ENCODE data around the gene GRK5. TPM values are rescaled to one million over a fixed set of nuclear protein-coding genes. Genes with fewer than 3 reads are reported as not detected.
"Not testable (repeated sequence)": the region's sequence is repeated elsewhere in the genome, so short reads cannot be mapped to it uniquely, and the experiment has no call there.

Gene GRK5
- total RNA-seq, 1 donor from 2014 or later: 38.9 TPM

DNA sequence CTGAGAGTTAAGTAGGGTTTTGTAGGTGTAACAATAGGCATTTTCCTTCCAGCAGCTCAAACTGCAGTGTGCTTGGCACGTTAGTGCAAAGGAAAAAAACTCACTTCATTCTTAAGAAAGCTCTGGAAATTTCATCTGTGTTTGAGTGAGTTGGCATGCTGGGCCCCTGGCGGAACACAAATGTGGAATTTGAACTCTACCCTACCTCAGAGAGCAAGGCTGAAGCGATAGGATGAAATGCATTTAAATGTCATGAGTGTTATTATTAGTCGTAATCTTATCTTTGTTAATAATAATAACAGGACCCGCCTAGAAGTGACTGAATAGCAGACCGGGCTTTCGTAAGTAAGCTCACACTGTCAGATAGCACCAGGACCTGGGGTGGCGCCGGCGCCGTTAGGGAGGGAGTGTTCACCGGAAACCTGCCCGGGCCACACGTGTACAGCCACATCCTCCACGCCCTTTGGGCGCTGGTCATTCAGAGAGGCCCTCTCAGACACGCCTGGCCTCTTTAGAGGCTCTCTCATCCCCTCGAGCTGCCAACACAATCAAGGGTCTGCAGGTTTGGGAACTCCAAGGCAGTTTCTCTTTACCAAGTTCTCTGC is 63.5 kb downstream of the GRK5 start:
- intact Hi-C loops (cut with micrococcal nuclease): no loop called here

DNA sequence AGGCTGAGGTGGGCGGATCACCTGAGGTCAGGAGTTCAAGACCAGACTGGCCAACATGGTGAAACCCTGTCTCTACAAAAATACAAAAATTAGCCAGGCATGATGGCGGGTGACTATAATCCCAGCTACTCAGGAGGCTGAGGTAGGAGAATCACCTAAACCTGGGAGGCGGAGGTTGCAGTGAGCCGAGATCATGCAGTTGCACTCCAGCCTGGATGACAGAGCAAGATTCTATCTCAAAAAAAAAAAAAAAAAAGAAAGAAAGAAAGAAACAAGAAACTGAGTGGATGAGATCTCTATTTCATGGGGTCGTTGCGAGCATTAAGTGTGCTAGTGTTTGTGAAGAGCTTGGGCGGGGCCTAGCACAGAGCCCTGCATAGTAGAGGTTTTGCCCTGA is 65.0 kb downstream of the GRK5 start:
- intact Hi-C loops (cut with micrococcal nuclease): not testable (repeated sequence)

DNA sequence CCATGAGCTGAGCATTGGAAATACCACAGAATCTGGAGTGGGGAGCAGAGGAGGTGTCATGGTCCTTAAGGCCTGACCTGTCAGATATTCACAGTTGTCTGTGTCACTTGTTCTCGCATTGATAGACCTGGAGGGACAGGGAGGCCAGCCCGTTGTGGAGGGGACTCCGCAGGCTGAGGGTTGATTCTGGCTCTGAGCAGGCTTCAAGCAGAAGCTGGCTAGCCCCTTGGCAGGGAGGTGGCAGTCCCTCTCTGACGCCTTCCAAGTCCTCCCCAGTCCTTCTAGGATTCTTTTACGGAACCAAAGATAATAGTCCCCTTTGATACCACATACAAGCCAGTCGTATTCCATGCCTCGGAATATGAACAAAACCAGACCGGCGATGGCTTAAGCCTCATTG is 65.4 kb downstream of the GRK5 start:
- intact Hi-C loops (cut with micrococcal nuclease): no loop called here

DNA sequence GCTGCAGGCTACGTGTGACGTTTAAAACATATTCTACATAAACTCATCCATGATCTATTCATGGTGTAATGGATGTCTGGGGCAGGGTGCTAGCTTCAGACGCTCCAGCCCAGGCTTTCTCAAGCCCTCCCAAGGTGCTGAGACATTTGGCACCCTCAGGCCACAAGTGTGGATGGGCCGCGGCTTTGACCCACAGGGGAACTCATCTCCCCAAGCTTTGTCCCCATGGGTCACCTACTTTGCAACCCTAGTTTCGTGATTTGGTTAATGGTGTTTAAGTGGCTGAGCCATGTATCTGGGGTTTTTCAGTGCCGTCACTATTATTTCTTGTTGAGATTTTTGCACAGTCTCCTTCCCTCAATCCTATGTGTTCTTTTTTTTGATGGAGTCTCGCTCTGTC is 66.0 kb downstream of the GRK5 start:
- intact Hi-C loops (cut with micrococcal nuclease): no loop called here

DNA sequence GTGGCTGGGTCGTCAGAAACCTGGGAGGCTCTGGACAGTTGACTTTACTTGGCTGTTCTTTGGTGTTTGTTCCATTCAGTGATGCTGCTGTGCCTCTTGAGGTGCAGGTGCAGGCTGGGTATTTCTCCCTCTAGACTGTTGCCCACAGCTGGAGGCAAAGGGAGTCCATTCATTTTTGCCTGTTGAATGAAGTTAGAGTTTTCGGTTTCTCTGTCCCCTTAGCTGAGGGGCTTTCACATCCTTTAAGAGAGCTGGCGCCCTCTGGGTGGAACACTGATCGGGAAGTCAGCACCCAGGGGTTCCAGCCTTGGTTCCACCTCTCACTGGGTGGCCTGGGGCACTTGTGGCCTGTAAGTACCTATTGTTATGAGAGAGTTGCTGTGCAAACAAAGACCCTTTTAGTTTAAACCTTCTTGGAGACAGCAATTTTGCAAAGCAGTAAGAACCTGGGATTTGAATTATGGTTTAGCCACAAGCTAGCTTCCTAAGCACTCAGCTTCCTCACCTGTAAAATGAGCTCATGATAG is 67.2 kb downstream of the GRK5 start:
- intact Hi-C loops (cut with micrococcal nuclease): no loop called here

DNA sequence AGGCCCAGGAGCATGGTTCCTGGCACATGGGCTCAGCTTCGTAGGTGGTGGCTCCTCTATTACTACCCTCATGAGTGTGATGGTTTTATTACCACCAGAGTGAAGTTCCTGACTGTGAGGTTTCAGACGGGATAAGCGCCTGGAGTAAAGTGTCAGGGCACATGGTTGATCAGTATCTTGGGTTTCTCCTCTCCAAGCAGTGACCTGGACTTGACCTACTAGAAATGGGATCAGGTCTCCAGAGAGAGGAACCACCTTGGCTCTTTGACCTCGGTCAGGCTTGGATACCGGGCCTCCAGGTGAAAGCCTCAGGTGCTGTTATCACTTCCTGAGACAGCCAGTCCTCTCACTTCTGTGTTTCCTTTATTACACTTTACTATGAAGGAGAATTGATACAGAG is 67.7 kb downstream of the GRK5 start:
- intact Hi-C loops (cut with micrococcal nuclease): no loop called here

DNA sequence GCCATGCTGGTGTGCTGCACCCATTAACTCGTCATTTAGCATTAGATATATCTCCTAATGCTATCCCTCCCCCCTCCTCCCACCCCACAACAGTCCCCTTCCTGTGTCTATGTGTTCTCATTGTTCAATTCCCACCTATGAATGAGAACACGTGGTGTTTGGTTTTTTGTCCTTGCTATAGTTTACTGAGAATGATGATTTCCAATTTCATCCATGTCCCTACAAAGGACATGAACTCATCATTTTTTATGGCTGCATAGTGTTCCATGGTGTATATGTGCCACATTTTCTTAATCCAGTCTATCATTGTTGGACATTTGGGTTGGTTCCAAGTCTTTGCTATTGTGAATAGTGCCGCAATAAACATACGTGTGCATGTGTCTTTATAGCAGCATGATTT is 68.8 kb downstream of the GRK5 start:
- intact Hi-C loops (cut with micrococcal nuclease): not testable (repeated sequence)

DNA sequence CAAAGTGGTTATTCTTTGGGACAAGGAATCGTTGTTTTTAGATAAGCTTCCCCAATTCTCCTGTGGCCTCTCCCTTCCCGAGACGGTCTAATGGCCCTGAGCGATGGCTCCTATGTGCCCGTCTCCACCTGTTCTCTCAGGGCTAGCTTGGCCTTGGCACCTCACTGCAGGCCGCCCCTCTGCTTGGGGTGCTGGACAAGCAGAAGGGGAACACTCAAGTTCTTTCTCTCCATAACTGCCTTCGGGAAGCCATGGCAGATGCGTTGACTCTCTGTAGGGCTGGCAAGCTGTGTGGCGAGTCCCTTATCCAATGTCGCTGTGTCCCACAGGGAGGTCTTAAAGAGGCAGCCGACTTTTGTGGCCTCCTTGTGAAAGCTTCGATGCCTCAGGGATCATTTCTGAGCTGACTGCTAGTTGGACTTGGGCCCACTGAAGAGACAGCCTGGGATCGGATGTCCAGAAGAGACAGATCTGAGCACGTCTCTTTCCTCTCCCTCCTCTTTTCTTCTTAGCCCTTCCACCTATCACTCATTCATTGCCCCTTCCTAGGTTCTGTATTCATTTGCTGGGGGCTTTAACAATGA is 70.8 kb downstream of the GRK5 start:
- intact Hi-C loops (cut with micrococcal nuclease): no loop called here

DNA sequence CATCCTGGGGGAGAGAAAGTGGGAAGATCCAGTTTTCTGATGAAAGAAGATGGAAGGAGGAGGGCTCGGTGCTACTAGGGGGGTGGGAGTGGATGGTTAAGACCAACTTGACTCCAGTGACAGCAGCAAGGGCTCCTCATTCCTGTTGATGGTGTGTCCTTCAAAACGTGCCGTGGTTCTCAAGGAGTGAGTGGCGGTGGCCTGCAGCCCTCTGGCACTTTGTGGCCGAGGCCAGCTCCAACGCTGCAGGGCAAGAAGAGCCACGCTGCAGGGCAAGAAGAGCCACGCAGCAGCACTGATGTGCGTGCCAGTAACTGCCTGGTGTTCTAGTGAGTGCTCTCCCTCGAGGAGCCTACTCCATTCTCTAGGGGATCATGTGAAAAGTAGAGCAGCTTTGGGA is 72.1 kb downstream of the GRK5 start:
- intact Hi-C loops (cut with micrococcal nuclease): no loop called here

DNA sequence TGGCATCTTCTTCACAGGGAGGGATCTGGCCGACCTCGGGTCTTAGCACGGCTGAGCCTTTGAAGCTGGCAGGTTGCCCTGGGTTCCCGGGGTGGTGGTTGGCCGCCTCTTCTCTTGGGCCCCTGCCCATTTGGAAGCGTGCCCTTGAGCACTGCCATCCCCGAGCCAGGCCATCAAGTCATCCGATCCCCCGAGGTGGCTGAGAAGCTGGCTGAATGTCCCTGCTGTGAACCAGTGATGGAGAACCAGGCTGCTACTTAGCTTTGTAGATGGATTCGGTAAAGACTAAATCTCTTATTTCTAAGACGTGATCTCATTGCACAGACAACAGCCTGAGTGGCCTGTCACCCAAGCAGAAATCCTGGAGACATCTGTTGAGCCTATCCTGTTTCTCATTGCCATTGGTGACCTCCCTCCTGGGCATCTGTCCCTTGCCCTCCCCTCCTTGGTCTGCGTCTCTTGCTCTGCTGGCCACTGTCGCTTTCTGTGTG is 74.3 kb downstream of the GRK5 start:
- intact Hi-C loops (cut with micrococcal nuclease): no loop called here

DNA sequence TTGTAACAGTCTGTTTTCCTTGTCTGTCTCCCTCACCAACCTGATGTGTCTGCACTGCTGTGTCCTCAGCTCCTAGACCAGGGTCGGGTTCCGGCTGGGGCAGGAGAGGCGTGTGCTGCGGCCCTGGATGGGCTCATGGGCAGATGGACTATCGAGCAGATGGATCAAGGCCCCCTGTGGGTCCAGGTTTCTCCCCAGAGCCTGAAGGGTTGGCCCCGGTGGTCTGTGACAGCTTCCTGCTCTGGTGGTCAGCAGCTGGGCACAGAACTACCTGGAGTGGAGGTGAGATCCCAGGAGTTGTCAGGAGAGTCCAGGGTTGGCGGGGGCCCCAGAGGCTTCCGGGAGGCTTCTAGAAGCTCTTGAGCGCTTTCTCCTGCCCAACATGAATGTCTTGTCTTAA is 75.1 kb downstream of the GRK5 start:
- intact Hi-C loops (cut with micrococcal nuclease): no loop called here

DNA sequence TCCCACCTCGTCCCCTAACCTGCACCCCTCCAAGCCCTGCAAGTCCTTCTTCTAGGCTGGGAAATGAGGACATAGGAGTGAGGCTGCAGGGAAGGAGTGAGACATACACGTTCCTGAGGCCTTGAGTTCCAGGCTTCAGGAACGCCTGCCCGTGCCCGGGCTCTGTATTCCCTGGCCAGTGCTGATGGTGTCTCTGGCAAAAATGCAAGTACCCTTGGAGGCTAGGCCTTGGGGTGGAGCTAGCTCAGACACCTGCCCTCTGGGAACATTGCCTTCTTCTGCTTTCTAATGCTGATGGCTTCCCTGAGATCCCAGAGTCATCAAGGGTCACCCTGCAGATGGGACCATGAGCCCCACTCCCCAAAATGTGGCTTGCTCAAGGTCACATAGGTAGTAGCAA is 76.0 kb downstream of the GRK5 start:
- intact Hi-C loops (cut with micrococcal nuclease): no loop called here

DNA sequence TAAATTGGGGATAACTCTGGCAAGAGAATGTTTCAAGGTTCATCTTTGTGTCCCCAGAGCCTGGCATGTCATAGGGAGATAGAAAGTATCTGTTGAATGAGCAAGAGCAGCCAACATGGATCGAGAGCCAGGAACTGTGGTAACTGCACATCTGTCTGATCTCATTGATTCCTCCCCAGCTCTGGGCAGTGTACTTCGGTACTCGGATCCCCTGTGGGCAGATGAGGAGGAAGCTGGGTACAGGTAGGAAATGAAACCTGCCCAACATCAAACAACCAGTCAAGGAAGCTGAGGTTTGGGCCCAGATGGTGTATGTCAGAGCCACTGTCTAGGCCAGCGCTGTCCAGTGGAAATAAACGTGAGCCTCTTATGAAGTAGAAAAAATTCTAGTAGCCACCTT is 76.4 kb downstream of the GRK5 start:
- intact Hi-C loops (cut with micrococcal nuclease): no loop called here

DNA sequence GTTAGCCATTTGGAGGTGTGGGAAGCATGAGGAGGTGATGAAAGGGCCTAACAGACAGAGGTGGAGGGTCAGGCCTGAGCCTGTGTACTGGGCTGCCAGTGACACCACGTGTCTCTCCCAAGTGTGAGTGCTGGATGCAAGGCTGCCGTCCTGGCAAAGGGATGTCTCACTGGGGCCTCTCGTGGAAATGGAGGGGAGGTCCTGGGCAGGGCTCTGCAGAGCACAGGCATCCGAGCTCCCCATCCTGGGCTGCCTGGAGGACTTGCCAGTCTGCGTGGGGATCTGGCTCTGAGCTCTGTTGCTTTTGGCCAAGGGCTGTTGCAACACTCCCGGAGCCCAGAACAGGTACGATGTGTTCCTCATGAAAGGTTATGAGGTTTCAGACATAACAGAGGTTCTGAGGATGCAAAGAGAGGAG is 77.3 kb downstream of the GRK5 start:
- intact Hi-C loops (cut with micrococcal nuclease): loop anchor here (1.0 to 5.0 kb wide), 3 partner anchors 15 to 72 kb away; no protein-coding TSS in a partner anchor

DNA sequence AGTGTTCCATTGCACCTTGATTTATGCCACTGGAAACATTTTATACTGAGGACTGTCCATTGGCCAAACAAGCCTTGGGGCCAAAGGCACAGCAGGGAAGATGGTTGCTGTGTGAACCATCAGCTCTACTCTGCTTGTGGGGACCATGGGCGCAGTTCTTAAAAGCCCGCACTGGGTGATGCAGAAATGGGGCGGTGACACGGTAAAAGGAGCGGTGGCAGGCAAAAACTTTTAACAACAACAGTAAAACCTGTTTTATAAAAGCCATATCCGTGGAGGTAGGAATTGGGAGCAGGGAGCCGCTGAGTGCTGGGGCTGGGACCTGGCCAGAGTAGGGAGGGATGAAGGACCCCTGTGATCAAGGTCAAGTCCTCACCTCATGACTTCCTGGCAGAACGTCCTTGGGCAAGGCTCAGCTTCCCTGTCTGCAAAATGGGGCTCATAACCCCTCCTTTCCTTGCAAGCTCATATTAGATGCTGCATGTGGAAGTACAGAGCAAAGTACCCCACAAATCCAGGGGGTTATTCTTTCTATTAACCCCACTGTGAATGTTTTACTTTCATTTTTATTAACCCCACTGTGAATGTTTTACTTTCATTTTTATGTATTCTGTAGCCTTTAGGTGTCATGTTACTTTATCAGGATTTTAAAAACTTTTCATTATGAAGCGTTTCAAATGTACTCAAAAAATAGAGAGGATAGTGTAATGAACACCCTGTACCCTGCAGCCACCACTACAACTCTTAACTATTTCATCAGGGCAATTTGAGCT is 78.3 kb downstream of the GRK5 start:
- intact Hi-C loops (cut with micrococcal nuclease): loop anchor here (1.0 to 5.0 kb wide), 4 partner anchors 16 to 73 kb away; no protein-coding TSS in a partner anchor

DNA sequence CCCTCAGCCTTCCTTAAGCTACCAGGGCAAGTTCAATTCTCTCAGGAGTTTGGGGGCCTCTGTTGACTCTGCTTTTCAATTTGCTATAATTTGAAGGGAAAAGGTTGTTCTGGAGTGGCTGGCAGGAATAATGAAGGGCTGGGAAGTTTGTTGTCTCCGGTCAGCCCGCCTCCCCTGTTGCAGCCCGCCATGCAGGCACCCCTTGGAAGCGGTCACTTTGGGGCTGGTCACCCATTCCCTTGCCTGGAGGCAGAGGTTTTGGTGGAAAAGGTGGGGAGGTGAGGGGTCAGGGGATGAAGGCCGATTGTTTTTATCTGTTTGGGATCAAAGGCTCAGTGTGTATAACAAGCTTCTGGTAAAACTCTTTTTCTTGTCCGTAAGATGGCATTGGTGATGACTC is 79.1 kb downstream of the GRK5 start:
- intact Hi-C loops (cut with micrococcal nuclease): loop anchor here (1.0 to 5.0 kb wide), 2 partner anchors 15 to 74 kb away; no protein-coding TSS in a partner anchor

DNA sequence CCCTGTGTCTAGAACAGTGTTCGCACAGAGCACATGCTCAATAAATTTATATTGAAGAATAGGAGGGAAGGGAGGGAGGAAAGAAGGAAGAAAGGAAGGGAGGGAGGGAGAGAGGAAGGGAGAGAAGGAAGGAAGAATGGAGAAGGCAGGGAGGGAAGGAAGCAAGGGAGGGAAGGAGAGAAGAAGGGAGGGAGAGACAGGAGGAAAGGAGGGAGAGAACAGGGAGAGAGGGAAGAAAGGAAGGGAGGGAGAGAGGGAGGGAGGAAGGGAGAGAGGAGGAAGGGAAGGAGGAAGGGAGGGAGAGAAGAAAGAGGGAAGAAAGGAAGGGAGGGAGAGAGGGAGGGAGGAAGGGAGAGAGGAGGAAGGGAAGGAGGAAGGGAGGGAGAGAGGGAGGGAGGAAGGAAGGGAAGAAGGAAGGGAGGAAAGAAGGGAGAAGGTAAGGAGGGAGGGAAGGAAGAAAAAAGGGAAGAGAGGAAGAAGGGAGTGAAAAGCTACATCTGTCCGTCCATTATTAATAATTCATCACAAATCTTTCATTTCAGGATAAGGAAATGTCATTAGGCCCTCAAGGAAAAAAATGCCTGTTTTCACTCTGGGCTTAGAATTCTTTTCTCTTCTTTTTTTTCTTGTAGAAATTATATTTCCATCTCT is 79.7 kb downstream of the GRK5 start:
- intact Hi-C loops (cut with micrococcal nuclease): loop anchor here (1.0 to 5.0 kb wide), 2 partner anchors 14 to 75 kb away; no protein-coding TSS in a partner anchor

DNA sequence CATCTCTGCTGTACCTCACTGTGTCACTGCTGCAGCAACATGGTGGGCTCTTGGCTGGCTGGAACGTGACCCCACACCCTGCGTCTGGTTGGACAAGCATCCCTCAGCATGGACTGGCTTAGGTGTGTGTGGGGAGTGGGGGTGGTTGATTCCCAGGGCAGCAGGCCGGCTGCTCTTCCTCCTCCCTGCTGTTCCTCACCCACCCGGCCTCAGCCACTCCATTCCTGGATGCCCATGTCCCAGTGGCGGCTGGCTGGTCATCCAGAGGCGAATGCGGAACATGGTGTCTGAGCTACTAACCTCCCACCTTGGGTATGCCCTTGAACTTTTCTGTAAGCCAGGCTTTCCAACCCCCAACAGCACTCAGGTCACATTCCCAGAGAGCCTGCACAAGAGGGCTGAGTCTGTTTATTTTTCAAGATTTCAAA is 81.2 kb downstream of the GRK5 start:
- intact Hi-C loops (cut with micrococcal nuclease): loop anchor here (5.0 kb wide), 1 partner anchor 76 kb away; no protein-coding TSS in a partner anchor

DNA sequence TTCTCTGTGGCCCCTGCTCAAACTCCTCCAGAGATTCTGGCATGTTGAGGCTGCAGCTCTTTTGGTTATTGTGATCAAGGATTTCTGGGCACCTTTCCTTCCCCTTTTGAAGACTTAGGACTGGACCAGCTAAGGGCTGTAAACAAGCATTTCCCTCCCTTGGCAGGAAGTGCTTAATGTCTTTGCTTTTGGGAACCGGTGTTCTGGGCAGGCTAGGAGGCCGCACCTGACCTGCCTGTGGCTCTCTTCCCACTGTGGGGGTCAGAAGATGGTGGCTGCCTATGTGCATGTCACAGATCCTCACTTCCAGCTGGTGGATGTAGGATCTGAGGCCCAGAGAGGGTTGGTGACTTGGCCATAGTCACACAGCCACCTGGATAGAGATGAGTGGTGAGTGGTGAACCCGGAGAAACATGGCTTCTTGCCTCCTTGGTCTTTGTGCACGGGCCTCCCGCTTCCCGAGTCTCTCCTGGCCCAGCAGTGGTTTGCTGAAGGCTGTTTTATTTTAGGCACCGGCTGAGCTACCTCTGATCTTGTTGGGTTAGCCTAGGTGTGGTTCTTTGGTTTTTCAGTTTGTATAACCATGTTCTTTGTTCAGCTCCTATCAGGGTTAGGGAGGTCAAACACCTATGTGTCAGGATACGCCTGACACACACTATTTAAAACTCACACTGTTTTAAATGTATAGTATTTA is 82.0 kb downstream of the GRK5 start:
- intact Hi-C loops (cut with micrococcal nuclease): loop anchor here (5.0 kb wide), 1 partner anchor 77 kb away; no protein-coding TSS in a partner anchor

DNA sequence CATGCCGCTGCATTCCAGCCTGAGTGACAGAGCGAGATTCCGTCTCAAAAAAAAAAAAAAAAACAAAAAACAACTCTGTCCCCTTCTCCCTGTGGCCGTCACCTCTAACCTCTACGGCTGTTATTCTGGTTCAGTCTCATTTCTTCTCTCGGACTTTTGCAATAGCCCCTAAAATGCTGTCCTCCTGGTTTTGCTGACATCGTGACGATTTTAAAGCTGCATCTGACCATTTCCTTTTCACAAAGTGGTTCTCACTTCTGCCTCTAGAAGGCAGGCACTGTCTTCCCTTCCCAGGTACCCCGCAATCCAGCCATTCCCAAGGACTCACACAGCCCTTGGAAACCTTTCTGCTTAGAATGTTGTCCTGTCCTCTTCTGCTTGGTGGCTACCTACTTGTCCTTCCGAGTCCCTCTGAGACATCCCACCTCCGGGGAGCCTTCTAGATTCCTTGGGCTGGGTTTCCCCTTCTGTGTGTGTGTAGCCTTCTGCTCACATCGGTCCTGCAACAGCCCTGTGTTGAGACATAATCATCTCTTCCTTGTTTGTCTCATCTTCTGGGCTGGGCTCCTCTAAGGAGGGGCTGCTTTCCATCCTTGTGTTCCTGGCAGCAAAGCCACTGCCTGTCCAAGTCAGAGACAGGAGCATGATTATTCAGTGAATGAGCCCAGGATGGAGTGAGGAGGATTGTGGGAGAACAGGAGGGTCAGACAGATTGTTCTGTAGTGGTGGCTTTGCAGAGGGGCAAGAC is 83.1 kb downstream of the GRK5 start:
- intact Hi-C loops (cut with micrococcal nuclease): no loop called here
